Mesodermal cell (in vitro differentiated cells): ENCODE data around the gene EPS8L3.
"Not testable (repeated sequence)": the region's sequence is repeated elsewhere in the genome, so short reads cannot be mapped to it uniquely, and the experiment has no call there.

Experiments used
- H3K27ac ChIP-seq: 2 replicates; pipeline ENCODE4 v1.7.0; 2013; ENCODE audit warnings: mild to moderate bottlenecking, low read depth, low read length, moderate library complexity; ENCODE audit not compliant: severe bottlenecking
- H3K36me3 ChIP-seq: 2 replicates; pipeline ENCODE4 v1.7.1; 2013; ENCODE audit warnings: mild to moderate bottlenecking, low read length, moderate library complexity; ENCODE audit not compliant: control insufficient read depth, insufficient read depth
- H3K4me1 ChIP-seq: one replicate; pipeline ENCODE4 v1.7.1; 2013; ENCODE audit warnings: mild to moderate bottlenecking, low read length; ENCODE audit not compliant: insufficient read depth, control insufficient read depth, poor library complexity, severe bottlenecking
- H3K4me3 ChIP-seq: 2 replicates; pipeline ENCODE4 v1.7.0; 2013; ENCODE audit warnings: low read length, control low read depth, mild to moderate bottlenecking; ENCODE audit not compliant: insufficient read depth, poor library complexity, severe bottlenecking; ENCODE audit errors: extremely low read depth
- H3K9me3 ChIP-seq: 2 replicates; pipeline ENCODE4 v1.7.1; 2013; ENCODE audit warnings: mild to moderate bottlenecking, low read length, moderate library complexity; ENCODE audit not compliant: control insufficient read depth
- WGBS, 2 experiments: methylation state at CpG; one replicate each; pipeline ENCODE4 v1.1.5; 2013; ENCODE audit warnings: missing lambda C conversion rate in 2 of 2; ENCODE audit not compliant: insufficient coverage in 2 of 2; 5-methylcytosine and 5-hydroxymethylcytosine counted together

EPS8L3 gene

DNA sequence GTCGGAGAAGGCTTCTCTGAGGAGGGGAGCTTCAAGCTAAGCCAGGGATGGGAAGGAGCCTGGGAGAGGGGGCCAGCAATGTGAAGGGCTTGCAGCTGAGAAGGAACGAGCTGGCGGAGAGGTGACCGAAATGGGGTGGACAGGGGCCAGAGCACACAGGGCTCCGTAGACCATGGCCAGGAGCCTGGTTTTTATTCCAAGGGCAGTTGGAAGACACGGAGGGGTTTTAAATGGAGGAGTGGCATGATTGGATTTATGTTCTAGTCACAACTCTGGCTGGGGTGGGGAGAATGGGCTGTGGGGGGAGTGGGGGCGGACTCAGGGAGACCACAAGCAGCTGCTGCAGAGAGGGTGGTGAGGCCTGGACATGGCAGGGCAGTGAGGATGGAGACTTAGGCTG is 5.1 kb upstream of the EPS8L3 start:
- no peaks in the 10 kb centered on the region for H3K4me1 ChIP-seq
- H3K27ac ChIP-seq: no peak overlapping the region
- no peaks in the 10 kb centered on the region for H3K36me3 ChIP-seq
- no peak overlapping the region for H3K4me3 ChIP-seq
- no peaks in the 10 kb centered on the region for H3K9me3 ChIP-seq
- WGBS, 2 experiments: 88 to 97% methylated on average over 7 of the region's 7 CpGs

DNA sequence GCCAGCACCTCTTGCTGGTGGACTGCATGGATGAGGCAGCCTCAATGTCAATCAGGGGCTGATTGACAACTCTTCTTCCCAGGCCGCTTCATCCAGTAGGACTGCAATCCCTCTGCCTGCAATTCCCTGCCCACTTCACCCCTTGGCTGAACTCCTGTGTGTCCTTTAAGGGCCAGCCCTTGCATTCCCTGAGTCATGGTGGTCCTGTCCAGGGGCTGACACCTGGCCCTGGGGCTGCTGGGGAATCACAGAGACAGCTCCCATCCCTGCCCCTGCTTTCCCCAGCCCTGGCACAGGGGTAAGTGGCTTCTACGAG is 4.6 kb upstream of the EPS8L3 start:
- no peaks in the 10 kb centered on the region for H3K9me3 ChIP-seq
- 56 to 71% methylated on average over 2 of the region's 2 CpGs for WGBS, 2 experiments
- no peaks in the 10 kb centered on the region for H3K36me3 ChIP-seq
- no peak overlapping the region for H3K27ac ChIP-seq
- H3K4me1 ChIP-seq: no peaks in the 10 kb centered on the region
- H3K4me3 ChIP-seq: no peak overlapping the region

DNA sequence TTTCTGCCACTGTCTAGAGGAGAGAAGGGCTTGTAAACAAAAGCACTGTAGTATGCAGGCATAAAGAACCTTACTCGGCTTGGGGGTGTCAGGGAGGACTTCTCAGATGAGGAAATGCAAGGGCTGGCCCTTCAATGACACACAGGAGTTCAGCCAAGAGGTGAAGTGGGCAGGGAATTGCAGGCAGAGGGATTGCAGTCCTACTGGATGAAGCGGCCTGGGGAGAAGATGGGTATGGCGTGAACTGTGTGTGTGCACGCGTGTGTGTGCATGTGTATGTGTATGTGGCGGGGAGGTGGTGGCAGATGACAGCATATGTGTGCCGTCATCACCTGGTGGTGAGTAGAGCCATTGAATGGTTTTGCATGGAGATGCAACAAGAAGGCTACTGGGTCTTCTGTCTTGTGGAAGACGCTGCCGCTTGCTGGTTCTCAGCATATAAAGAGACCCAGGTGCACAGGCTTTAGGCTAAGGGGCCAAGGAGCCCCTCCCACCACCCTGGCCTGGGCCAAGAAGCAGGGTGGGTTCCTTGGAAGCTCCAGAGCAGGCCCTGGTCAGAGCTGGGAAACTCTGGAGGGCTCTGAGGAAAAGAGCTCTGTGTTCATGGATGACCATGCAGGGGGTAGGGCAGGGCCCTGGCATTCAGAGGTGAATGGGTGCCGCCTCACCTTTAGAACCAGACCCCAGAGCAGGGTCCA is 4.1 kb upstream of the EPS8L3 start:
- 90 to 95% methylated on average over 9 of the region's 10 CpGs for WGBS, 2 experiments
- Histone ChIP-seq H3K36me3 (no peaks in the 10 kb centered on the region), H3K4me1 (no peaks in the 10 kb centered on the region), H3K27ac (no peak overlapping the region), H3K4me3 (no peak overlapping the region), H3K9me3 (no peaks in the 10 kb centered on the region)

DNA sequence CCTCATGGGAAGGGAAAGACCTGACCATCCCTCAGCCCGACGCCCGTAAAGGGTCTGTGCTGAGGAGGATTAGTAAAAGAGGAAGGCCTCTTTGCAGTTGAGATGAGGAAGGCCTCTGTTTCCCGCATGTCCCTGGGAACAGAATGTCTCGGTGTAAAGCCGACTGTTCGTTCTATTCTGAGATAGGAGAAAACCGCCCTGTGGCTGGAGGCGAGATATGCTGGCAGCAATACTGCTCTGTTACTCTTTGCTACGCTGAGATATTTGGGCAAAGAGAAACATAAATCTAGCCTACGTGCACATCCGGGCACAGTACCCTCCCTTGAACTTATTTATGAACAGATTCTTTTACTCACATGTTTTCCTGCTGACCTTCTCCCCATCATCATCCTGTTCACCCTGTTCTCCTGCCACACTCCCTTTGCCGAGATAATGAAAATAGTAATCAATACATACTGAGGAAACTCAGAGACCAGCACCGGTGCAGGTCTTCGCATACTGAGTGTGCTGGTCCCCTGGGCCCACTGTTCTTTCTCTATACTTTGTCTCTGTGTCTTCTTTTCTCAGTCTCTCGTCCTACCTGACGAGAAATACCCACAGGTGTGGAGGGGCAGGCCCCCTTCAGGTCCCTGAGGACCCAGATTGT is 3.4 kb upstream of the EPS8L3 start:
- not testable (repeated sequence) for H3K4me1 ChIP-seq, H3K9me3 ChIP-seq, H3K36me3 ChIP-seq, H3K27ac ChIP-seq, H3K4me3 ChIP-seq
- 92 to 95% methylated on average over 15 of the region's 17 CpGs for WGBS, 2 experiments

DNA sequence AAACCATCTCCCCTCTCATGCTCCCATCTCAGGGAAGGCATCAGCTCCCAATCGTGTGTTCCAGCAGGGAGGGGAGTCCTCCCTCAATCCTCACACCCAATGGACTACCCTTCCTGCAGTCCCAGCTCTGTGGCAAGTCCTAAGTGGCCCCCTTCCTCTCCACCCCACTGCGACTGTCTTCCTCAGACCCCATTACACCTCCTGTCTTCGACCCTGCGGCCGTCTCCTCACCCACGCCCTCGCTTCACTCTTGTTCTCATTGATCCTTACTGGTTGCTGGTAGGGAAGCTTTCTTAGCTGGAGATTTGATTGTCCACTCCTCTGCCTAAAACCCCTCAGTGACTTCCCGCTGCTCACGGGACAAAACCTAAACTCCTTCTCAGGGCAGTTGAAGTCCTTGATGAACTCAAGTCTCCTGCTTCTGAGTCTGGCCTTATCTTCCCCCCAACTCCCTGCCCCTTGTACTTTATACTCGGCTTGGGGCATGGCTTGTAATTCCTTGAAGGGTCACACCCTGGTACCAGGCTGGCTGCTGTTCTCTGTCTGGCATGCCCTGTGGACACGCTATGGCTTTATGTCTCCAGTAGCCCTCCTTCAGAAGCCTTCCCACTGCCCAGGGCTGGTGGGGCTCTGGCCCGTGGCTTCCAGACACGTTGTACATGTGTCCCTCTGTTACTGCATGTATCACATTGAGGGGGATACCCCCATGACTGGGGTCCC is 2.3 kb upstream of the EPS8L3 start:
- no peaks in the 10 kb centered on the region for H3K9me3 ChIP-seq
- no peaks in the 10 kb centered on the region for H3K4me1 ChIP-seq
- no peaks in the 10 kb centered on the region for H3K36me3 ChIP-seq
- WGBS, 2 experiments: 67 to 86% methylated on average over 7 to 12 of the region's 13 CpGs
- no peak overlapping the region for H3K27ac ChIP-seq
- no peak overlapping the region for H3K4me3 ChIP-seq

DNA sequence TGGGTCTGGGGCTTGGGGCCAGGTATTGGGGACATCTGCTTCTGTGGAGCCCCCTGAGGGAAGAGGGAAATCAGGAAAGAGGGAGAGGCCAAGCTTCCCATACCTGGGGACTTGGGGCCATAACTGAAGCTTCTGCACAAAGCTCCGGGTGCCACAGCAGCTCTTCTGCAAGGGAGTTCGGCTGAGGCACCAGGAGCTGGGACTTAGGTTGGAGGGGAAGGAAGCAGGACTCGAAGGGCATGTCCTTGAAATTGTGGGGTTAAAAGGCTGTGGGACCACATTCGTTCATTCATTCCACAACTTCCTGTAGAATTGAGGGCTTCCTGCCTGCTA is 1.7 kb upstream of the EPS8L3 start:
- Histone ChIP-seq H3K27ac (no peak overlapping the region), H3K36me3 (no peaks in the 10 kb centered on the region), H3K4me3 (no peak overlapping the region), H3K4me1 (no peaks in the 10 kb centered on the region), H3K9me3 (no peaks in the 10 kb centered on the region)
- WGBS, 2 experiments: 83 to 100% methylated on average over 2 to 4 of the region's 4 CpGs

DNA sequence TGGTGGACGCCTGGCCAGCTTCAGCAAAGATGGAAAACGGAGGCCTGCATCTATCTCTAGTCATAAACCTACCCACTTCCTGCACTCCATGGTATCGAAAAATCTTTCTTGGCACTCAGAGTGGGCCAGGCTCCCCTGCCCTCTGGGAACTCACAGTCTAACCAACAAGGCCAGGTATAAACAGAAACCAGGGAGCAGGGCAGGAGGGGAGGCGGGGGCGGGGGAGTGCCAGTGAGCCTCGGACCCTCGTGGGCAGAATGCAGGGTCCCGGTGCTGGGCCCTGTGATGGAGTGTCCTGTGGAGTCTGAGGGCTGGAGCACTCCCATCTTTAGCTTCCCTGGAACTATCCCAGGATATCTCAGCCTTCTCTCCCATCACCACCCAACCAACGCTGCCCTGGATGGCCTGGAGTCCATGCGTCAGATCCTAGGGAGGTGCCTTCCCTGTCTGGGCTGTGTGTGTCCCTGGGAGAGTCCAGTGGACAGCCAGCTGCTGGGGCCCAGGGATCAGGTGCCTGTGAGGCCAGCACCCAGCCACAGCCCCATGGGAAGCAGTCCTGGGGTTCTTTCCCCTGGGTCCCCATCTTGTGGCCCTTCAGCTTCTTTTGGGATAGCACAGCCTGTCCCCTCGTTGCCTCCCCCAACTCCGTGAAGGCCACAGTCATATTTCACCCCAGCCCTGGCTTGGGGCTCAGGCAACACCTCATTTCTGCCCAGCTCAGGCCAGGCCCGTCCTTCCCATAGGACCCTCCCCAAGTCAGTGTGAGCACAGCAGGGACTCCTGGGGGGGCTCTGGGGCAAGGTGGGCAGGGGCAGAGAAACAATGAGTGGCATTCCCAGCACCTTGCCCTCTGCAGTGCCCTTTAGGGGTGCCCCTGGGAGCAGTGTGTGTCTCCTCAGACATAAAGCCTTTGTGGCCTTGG is 1.1 kb upstream of the EPS8L3 start:
- Histone ChIP-seq H3K4me3 (no peak overlapping the region), H3K27ac (no peak overlapping the region), H3K36me3 (no peaks in the 10 kb centered on the region), H3K4me1 (no peaks in the 10 kb centered on the region), H3K9me3 (no peaks in the 10 kb centered on the region)
- 95 to 98% methylated on average over 10 to 11 of the region's 13 CpGs for WGBS, 2 experiments

DNA sequence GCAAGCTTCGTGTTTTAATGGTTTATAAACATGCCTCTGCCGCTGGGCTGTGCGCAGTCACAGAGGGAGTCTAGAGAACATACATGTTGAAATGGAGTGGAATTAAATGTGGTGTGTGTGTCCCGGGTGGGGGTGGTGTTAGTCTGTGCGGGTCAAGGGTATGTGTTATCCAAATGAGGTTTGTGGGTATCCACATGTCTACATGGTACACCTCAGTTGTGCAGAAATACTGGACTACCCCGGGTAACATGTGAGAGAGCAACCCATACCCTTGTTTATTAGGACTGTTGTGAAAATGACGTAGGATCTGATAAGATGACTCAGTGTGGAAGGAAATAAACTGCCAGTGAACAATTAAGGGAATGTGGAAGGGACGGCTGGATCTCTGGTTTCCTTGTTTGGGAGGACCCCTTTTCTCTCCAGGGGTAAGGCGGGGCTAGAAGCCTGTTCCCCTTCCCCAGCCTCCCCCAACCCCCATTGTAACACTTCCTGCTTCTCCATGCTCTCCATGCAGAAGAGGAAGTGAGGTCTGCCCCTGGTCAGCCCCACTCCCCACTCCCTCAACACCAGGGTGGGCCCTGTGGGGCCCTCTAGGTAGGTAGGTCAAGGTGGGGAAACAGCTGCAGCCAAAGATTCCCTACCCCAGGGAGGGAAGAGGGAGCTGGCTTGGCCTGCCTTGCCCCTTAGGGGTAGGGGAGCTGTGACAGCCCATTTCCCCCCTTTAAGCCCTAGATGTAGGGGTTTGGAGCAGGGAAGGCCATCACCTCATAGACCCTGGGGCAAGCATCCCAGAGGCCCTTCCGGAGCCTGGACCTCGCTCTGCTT is 690 bp downstream of the EPS8L3 start:
- Histone ChIP-seq H3K27ac (no peak overlapping the region), H3K4me1 (no peaks in the 10 kb centered on the region), H3K4me3 (no peak overlapping the region), H3K36me3 (no peaks in the 10 kb centered on the region), H3K9me3 (no peaks in the 10 kb centered on the region)
- WGBS, 2 experiments: 93 to 98% methylated on average over 9 of the region's 11 CpGs

DNA sequence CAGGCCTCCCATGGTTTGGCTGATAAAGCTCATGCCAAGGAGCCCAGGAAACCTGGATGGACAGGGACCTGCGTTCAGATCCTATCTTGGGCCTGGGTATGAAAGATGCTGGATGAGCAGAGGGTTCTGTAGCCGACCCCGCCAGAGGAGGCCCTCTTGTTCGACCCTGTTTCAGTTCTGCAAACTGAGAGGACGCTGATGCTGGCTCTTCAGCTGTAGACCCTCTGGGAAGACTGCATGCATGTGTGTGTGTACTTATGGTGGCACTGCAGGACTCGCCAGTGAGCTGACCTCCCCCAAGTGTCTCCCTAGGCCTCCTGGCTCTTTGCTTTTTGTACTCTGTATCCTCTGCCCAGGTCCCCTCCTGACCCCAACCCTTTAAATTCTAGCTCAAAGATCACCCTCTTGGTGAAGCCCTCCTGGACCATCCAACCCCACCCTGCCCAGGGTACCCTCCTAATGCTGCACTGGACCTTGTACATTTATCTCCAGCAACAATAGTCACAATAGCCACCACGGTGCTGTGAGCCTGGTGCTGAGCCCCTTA is 1.6 kb downstream of the EPS8L3 start:
- no peaks in the 10 kb centered on the region for H3K36me3 ChIP-seq
- WGBS, 2 experiments: 98 to 100% methylated on average over 2 to 6 of the region's 7 CpGs
- H3K27ac ChIP-seq: no peak overlapping the region
- no peak overlapping the region for H3K4me3 ChIP-seq
- H3K4me1 ChIP-seq: no peaks in the 10 kb centered on the region
- no peaks in the 10 kb centered on the region for H3K9me3 ChIP-seq
